ENCODE results near the gene DAGLA.

The DAGLA gene

GRCh38 chr11:61690706-61691379, 10.7 kb downstream of the DAGLA start:
- no peak for DNase-seq (ENCODE audit: low read depth in 2 of 2)

GRCh38 chr11:61691380-61692156, 11.4 kb downstream of the DAGLA start:
- DNase-seq (ENCODE audit: low read depth in 2 of 2), result no peak

GRCh38 chr11:61693922-61694601, 13.9 kb downstream of the DAGLA start:
- no peak for DNase-seq (ENCODE audit: low read depth in 2 of 2)

- DNase-seq (ENCODE audit: low read depth in 2 of 2), result no peak
Measured at GRCh38 chr11:61694602-61694939, 14.4 kb downstream of the DAGLA start.

GRCh38 chr11:61694946-61695706, 14.9 kb downstream of the DAGLA start:
- DNase-seq (ENCODE audit: low read depth in 2 of 2), result no peak

GRCh38 chr11:61695917-61696316, 15.7 kb downstream of the DAGLA start:
- DNase-seq (ENCODE audit: low read depth in 2 of 2), result peak; percentile 85 to 93

- DNase-seq (ENCODE audit: low read depth in 2 of 2), result no peak
Measured at GRCh38 chr11:61696602-61697001, 16.4 kb downstream of the DAGLA start.

GRCh38 chr11:61697078-61697502, 16.9 kb downstream of the DAGLA start:
- DNase-seq (ENCODE audit: low read depth in 2 of 2), result no peak

- no peak for DNase-seq (ENCODE audit: low read depth in 2 of 2)
Measured at GRCh38 chr11:61697764-61698163, 17.6 kb downstream of the DAGLA start.

GRCh38 chr11:61698173-61698948, 18.2 kb downstream of the DAGLA start:
- no peak for DNase-seq (ENCODE audit: low read depth in 2 of 2)

GRCh38 chr11:61699737-61700160, 19.6 kb downstream of the DAGLA start:
- no peak for DNase-seq (ENCODE audit: low read depth in 2 of 2)

- no peak for DNase-seq (ENCODE audit: low read depth in 2 of 2)
Measured at GRCh38 chr11:61700212-61700611, 20.0 kb downstream of the DAGLA start.

- no peak for DNase-seq (ENCODE audit: low read depth in 2 of 2)
Measured at GRCh38 chr11:61700720-61701119, 20.5 kb downstream of the DAGLA start.

GRCh38 chr11:61701242-61701886, 21.2 kb downstream of the DAGLA start:
- no peak for DNase-seq (ENCODE audit: low read depth in 2 of 2)

- DNase-seq (ENCODE audit: low read depth in 2 of 2), result no peak
Measured at GRCh38 chr11:61702701-61703312, 22.6 kb downstream of the DAGLA start.

GRCh38 chr11:61704838-61705237, 24.6 kb downstream of the DAGLA start:
- DNase-seq (ENCODE audit: low read depth in 2 of 2), result no peak

GRCh38 chr11:61706452-61707400, 26.5 kb downstream of the DAGLA start:
- DNase-seq (ENCODE audit: low read depth in 2 of 2), result no peak

- DNase-seq (ENCODE audit: low read depth in 2 of 2), result no peak
Measured at GRCh38 chr11:61707574-61707973, 27.4 kb downstream of the DAGLA start.

GRCh38 chr11:61709110-61709509, 28.9 kb downstream of the DAGLA start:
- DNase-seq (ENCODE audit: low read depth in 2 of 2), result no peak
